Activated CD8-positive, alpha-beta memory T cell treated with anti-CD3 and anti-CD28 coated beads, Interleukin-2, amount 50 U/mL, for 48 hours (primary cell): Measurements from ENCODE around the gene EGF.

Experiments
- DNase-seq: peaks from one replicate; pipeline ENCODE4 v3.0.0-alpha.2; 2020

The EGF gene

DNA sequence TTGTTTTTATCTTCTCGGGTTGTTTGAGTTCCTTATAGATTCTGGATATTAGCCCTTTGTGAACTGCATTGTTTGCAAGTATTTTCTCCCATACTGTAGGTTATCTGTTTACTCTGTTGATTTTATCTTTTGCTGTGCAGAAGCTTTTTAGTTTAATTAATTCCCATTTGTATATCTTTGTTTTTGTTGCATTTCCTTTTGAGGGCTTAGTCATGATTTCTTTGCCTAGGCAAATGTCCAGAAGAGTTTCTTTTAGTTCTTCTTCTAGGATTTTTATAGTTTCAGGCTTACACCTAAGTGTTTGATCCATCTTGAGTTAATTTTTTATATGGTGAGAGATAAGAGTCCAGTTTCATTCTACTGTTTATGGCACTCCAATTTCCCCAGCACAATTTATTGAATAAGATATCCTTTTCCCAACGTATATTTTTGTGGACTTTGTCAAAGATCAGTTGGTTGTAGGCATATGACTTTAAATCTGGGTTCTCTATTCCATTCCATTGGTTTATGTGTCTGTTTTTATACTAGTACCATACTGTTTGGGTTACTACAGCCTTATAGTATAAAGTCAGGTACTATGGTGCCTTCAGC is 54.3 kb downstream of the EGF start:
- DNase-seq = no peak

GRCh38 chr4:109967798-109968520 is 55.3 kb downstream of the EGF start:
- no peak for DNase-seq

- no peak for DNase-seq
Observed at GRCh38 chr4:109969087-109969486, 56.4 kb downstream of the EGF start.

- no peak for DNase-seq
Observed at GRCh38 chr4:109969919-109970318, 57.2 kb downstream of the EGF start.

DNA sequence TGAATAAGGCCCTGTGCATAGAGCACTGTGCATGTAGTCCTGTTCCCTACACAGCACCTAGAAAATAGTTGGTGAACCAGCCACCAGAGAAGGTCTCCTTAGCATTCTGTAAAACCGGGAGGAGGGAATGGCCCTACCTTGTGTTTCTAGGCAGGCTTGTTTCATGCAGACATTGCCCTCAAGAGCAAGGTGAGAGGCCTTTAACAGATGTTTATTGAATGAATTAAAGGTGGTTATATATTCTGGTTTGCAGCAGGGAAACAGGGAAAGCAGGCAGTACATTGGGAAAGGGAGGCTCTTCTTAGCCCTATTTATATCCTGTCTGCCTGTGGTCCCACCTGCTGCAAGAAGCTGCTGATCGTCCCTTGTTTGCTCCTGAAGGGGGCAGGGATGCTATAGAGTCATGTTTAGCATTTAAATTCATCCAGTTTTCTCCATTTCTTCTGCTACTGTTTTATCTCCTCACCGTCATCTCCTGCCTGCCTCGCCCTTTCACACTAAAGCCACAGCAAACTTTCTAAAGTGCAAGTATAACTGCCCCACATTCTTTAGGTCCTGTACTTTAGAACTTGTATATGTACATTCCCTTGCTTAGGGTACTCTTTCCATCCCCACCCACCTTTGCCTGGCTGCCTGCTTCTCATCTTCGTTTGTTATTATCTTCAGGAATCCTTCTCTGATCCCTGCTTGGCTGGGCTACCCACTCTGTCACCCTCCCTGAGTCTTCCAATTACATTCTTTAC is 60.3 kb downstream of the EGF start:
- no peak for DNase-seq

DNA sequence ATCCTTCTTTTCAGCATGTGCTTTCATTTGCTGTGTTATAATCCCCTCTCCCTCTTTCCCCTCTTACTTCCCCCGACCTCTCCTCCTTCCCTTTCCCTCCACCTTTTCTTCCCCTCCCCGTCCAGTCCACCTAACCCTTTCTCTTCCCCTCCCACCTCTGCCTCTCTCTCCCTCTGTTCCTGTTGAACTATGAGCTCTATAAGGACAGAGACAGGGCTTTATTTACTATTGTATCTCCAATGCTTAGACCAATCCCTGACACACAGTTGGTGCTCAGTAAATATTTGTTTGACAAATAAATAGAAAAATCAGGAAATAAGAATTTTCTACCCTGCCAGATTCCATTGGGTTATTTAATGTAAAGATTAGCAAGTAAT is 60.8 kb downstream of the EGF start:
- no peak for DNase-seq

GRCh38 chr4:109976189-109976588 is 63.5 kb downstream of the EGF start:
- no peak for DNase-seq

GRCh38 chr4:109977854-109978501 is 65.3 kb downstream of the EGF start:
- DNase-seq = no peak

DNA sequence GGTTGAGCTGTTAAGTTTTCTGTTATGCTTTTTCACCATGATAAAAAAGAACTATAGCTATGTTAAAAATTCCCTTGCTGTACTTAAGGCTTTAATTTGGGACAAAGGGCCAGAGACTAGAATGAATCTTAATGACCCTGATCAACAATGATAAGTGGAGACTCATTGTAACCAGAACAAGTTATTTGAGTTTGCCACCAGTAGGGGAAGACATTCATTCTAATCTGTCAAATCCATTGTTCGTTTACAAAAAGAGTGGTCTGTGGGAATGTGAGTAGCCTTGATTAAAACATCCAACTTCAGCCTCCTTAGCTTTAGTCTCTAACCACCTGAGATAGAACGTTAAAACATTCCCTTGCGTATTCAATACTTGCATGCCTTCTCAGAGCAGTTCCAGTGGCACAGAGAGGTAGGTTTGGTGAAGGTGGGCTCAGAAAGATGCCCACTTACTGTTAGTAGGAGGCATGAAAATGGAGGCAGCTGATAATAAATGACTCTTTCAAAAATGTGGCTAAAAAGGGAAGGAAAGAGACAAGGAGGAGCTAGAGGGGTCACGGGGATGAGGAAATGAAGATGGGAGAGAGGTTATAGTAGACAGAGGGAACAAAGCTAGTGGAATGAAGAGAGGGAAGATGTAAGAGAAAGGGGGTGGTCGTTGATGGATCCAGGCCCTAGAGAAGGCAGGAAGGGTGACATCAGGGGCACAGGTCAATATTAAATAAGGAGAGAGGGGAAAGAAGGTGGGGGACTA is 66.2 kb downstream of the EGF start:
- DNase-seq = no peak

DNA sequence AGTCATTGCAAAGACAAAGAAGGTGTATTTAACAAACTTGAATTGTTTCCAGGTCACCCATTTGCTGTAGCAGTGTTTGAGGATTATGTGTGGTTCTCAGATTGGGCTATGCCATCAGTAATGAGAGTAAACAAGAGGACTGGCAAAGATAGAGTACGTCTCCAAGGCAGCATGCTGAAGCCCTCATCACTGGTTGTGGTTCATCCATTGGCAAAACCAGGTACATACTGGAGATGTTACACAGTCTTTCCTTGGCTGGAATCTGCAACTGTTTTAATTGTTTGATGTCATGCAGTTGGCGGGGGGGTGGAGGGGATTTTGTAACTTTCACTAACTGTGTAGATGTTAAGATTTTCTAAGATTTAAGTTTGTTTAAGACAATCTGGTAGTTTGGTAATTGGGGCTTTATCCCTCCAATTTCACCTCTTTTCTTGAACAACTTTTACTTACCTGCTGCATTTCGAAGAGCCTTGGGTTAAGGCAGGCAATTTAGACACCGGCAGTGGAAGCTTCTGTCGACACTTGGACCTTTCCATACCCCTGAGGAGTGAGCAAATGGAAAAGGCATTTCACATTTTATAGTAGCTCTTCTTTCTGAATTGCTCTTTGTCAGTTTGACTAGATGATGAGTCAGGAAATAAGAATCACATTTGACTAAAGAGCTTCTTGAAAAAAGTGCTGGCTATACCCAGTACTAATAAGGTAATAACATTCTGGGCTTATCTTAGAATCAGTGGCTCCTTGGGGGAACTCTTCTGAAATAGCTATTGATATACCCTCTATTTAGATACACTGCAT is 67.4 kb downstream of the EGF start:
- no peak for DNase-seq

DNA sequence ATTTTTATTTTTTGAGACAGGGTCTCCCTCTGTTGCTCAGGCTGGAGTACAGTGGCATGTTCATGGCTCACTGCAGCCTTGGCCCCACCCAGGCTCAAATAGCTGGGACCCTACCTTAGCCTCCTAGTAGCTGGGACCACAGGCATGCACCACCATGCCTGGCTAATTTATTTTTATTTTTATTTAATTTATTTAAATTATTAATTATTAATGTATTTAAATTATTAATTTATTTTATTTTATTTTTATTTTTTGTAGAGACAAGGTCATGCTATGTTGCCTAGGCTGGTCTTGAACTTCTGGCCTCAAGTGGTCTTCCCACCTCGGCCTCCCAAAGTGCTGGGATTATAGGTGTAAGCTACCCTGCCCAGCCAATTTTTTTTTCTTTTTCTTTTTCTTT is 69.3 kb downstream of the EGF start:
- DNase-seq = no peak

GRCh38 chr4:109982521-109982920 is 69.8 kb downstream of the EGF start:
- no peak for DNase-seq

- DNase-seq = no peak
Observed at GRCh38 chr4:109985993-109986974, 73.6 kb downstream of the EGF start.

DNA sequence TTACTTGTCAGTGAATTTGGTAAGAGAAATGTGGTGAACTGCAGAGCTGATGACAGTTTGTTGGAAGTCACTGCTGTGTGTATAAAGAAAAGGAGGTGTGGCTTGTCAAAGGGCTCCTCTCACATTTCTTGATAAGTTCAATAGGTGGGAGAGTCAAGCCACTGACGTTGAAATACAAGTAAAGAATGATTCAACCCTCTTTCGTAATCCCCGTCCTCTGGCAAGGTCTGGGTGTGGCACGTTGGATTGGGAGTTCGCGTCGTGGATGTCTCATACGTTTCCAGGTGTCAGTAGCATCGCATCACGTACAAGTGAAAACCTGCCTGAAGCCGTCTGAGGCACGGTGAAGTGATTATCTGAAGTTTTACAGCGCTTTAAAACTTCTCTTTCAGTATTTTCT is 76.4 kb downstream of the EGF start:
- DNase-seq = no peak

DNA sequence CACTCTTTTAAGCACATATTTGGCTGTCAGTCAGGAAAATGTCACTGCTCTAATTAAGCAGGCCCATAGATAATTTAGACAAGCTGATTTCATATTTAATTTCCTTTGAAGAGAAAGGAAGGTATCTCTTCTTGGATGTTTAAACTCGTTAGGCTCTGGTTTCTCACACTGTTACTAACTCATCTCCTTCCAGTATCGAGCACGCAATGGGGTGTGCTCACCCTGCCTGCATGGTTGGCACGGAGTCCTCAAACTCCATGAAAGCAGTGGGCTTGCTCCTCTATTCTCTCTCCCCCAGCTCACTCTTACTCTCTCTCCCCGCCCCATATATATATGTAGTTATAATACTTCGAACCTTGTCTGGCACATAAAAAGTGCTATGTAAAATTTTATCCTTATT is 76.9 kb downstream of the EGF start:
- DNase-seq = no peak

- DNase-seq = no peak
Observed at GRCh38 chr4:109990261-109991257, 77.9 kb downstream of the EGF start.

- DNase-seq = no peak
Observed at GRCh38 chr4:109993116-109993515, 80.4 kb downstream of the EGF start.

DNA sequence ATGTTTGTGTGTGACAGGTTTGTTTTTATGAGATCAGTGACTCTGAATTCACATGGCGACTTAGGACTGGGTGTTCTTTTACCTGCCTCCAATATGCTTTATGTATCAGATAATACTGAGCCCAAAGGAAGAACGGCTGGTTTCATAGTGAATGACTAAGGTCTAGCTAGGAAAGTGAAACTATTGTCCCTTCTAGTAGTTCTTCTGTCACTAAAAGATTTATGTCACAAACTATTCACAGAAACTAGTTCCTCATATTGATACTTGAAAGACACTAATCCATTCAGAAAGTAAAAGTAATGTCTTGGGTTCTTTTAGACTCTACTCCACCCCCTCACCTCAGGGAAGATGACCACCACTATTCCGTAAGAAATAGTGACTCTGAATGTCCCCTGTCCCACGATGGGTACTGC is 81.7 kb downstream of the EGF start:
- DNase-seq = no peak

DNA sequence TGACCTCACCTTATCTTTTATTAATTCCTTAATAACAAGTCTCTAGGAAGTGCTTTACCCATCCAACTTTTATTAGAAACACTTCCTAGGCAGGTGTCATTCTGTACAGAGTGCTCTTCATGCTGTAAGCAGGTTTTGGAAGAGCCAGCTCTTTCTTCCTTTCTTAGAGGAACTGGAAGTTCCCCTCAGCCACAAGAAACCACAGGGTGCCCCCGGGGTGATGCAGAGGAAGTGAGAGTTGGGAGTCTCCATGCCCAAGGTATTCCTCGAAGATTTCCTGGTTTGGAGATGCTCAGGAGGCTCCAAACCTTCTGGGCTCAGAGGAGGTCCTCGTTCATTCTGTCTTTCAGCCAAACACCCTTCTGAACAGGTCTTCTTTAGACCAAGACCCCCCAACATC is 83.8 kb downstream of the EGF start:
- no peak for DNase-seq
